Brain microvascular endothelial cell (primary cell): ENCODE data around the gene IRX1.

Experiments
- DNase-seq: peaks from one replicate; pipeline ENCODE4 v3.0.0-alpha.2; 2020
- H3K27ac ChIP-seq: fragments of 250-450 bp; sonication (Bioruptor Pico); 2 replicates; pipeline ENCODE4 v1.5.1; 2020; ENCODE audit warnings: mild to moderate bottlenecking, moderate library complexity
- H3K27me3 ChIP-seq: fragments of 250-450 bp; sonication (Bioruptor Pico); replicated peaks from 2 replicates; pipeline ENCODE4 v1.5.1; 2020; ENCODE audit warnings: mild to moderate bottlenecking
- H3K36me3 ChIP-seq: fragments of 250-450 bp; sonication (Bioruptor Pico); replicated peaks from 2 replicates; pipeline ENCODE4 v1.5.1; 2020; ENCODE audit warnings: mild to moderate bottlenecking
- H3K4me3 ChIP-seq: 2 replicates; pipeline ENCODE4 v1.5.1; 2011; ENCODE audit warnings: low read depth, mild to moderate bottlenecking, control low read depth, low read length, moderate library complexity
- CTCF ChIP-seq: IDR thresholded peaks from 2 replicates; pipeline ENCODE4 v1.5.1; 2011; ENCODE audit warnings: low read depth, mild to moderate bottlenecking, moderate library complexity, low read length, control low read depth, inconsistent platforms; ENCODE audit errors: missing control alignments
- in situ Hi-C: cut with HindIII; loops from 2 replicates; pipeline ENCODE4 v1.10.0; 2017; ENCODE audit warnings: low sequenced_read_pairs, low pct_ligation_motif_present

The IRX1 gene

GRCh38 chr5:3604501-3604900, 8.9 kb downstream of the IRX1 start:
- H3K36me3 ChIP-seq: no peaks in the 10 kb centered on the region
- H3K4me3 ChIP-seq: no peak overlapping the region
- peaks cover 30% of the 10 kb centered on the region for H3K27me3 ChIP-seq
- DNase-seq: no peak
- in situ Hi-C loops: no loop called here
- TF ChIP-seq CTCF: no peak
- no peak overlapping the region for H3K27ac ChIP-seq

GRCh38 chr5:3605298-3606010, 9.8 kb downstream of the IRX1 start:
- TF ChIP-seq CTCF: no peak
- in situ Hi-C loops: no loop called here
- no peak for DNase-seq
- Histone ChIP-seq H3K27me3 (peaks cover 21% of the 10 kb centered on the region), H3K27ac (no peak overlapping the region), H3K36me3 (no peaks in the 10 kb centered on the region), H3K4me3 (no peak overlapping the region)

GRCh38 chr5:3606121-3606831, 10.6 kb downstream of the IRX1 start:
- no peaks in the 10 kb centered on the region for H3K36me3 ChIP-seq
- TF ChIP-seq CTCF: no peak
- peaks cover 15% of the 10 kb centered on the region for H3K27me3 ChIP-seq
- H3K4me3 ChIP-seq: no peak overlapping the region
- H3K27ac ChIP-seq: no peak overlapping the region
- in situ Hi-C loops: no loop called here
- no peak for DNase-seq

- no peak for TF ChIP-seq CTCF
Observed at GRCh38 chr5:3607541-3608181, 12.0 kb downstream of the IRX1 start.

GRCh38 chr5:3609120-3609681, 13.6 kb downstream of the IRX1 start:
- DNase-seq: no peak
- no peaks in the 10 kb centered on the region for H3K27me3 ChIP-seq
- H3K36me3 ChIP-seq: no peaks in the 10 kb centered on the region
- no peak for TF ChIP-seq CTCF
- in situ Hi-C loops: no loop called here
- H3K4me3 ChIP-seq: no peak overlapping the region
- H3K27ac ChIP-seq: no peak overlapping the region

More at GRCh38 chr5:3607541-3608181, 12.0 kb downstream of the IRX1 start:
- Histone ChIP-seq H3K27me3 (peaks cover under 1% of the 10 kb centered on the region), H3K36me3 (no peaks in the 10 kb centered on the region), H3K4me3 (no peak overlapping the region), H3K27ac (no peak overlapping the region)
- no peak for DNase-seq
- in situ Hi-C loops: no loop called here
